Measurements from ENCODE around the gene ENOX1. TPM values are rescaled to one million over a fixed set of nuclear protein-coding genes. Genes with fewer than 3 reads are reported as not detected.

ENOX1 gene
- total and polyA plus RNA-seq, 2 of the 13 experiments (the other 11 are each of a cell fraction or from before 2014, with no cell fraction given), result not detected

- Histone ChIP-seq H3K4me3 (replicated peaks in 1 of 3; ENCODE audit: insufficient read depth in 1 of 3, low read depth in 2 of 3, low read length in 3 of 3) (no peak overlapping the region), H3K79me2 (ENCODE audit: insufficient read depth, low read length) (no peaks in the 10 kb centered on the region), H3K9me3 (ENCODE audit: low read length) (no peaks in the 10 kb centered on the region), H3K27me3 (ENCODE audit: control insufficient read depth in 1 of 2, insufficient read depth in 2 of 2, low read length in 2 of 2) (no peaks in the 10 kb centered on the region), H4K20me1 (ENCODE audit: insufficient read depth, low read length) (no peaks in the 10 kb centered on the region), H3K27ac (ENCODE audit: extremely low read length, insufficient read depth, low read length) (no peak overlapping the region), H3K36me3 (replicated peaks in 1 of 2; ENCODE audit: control insufficient read depth in 1 of 2, insufficient read depth in 2 of 2, low read length in 2 of 2) (no peaks in the 10 kb centered on the region), H3K4me2 (ENCODE audit: low read depth, low read length) (no peak overlapping the region), H2AFZ (ENCODE audit: low read length) (no peak overlapping the region), H3K9ac (ENCODE audit: insufficient read depth, low read depth, low read length) (no peak overlapping the region), H3K4me1 (ENCODE audit: insufficient read depth, low read length) (no peaks in the 10 kb centered on the region)
- BruUV-seq (replicated peaks), result no TSS peak
- ATAC-seq, result no peak
- in situ Hi-C loops (cut with HindIII; ENCODE audit: extremely low pct_ligation_motif_present, low pct_unique_long_range_greater_than_20kb), result no loop called here
- no peak for TF ChIP-seq MATR3 (CRISPR knock-in tag; IDR thresholded peaks at IDR 0.05)
- no peak for TF ChIP-seq HDAC1 (CRISPR knock-in tag; IDR thresholded peaks at IDR 0.05)
- no peak for TF ChIP-seq TOPORS (CRISPR knock-in tag; IDR thresholded peaks at IDR 0.05)
- no peak for TF ChIP-seq NFIC (IDR thresholded peaks at IDR 0.05; ENCODE audit: low read length)
- TF ChIP-seq ZNF841 (CRISPR knock-in tag; IDR thresholded peaks at IDR 0.05; ENCODE audit: borderline replicate concordance), result no peak
- FAIRE-seq, result no peak
- no peak for DNase-seq (ENCODE audit: low spot score)
- ChIA-PET POLR2A (no interaction called here), CTCF (ENCODE audit: low intra/inter-chr PET ratio, low total read pairs) (no interaction called here)
- intact Hi-C loops (cut with micrococcal nuclease; ENCODE audit: unreplicated experiment), result no loop called here
Measured at GRCh38 chr13:43240278-43240677, 546.5 kb downstream of the ENOX1 start.

GRCh38 chr13:43239275-43239840 is 547.4 kb downstream of the ENOX1 start:
- Histone ChIP-seq H2AFZ (ENCODE audit: low read length) (no peak overlapping the region), H3K36me3 (replicated peaks in 1 of 2; ENCODE audit: control insufficient read depth in 1 of 2, insufficient read depth in 2 of 2, low read length in 2 of 2) (no peaks in the 10 kb centered on the region), H3K79me2 (ENCODE audit: insufficient read depth, low read length) (no peaks in the 10 kb centered on the region), H3K4me2 (ENCODE audit: low read depth, low read length) (no peak overlapping the region), H3K9me3 (ENCODE audit: low read length) (no peaks in the 10 kb centered on the region), H3K9ac (ENCODE audit: insufficient read depth, low read depth, low read length) (no peak overlapping the region), H3K4me1 (ENCODE audit: insufficient read depth, low read length) (no peaks in the 10 kb centered on the region), H3K27ac (ENCODE audit: extremely low read length, insufficient read depth, low read length) (no peak overlapping the region), H3K4me3 (replicated peaks in 1 of 3; ENCODE audit: insufficient read depth in 1 of 3, low read depth in 2 of 3, low read length in 3 of 3) (no peak overlapping the region), H3K27me3 (ENCODE audit: control insufficient read depth in 1 of 2, insufficient read depth in 2 of 2, low read length in 2 of 2) (no peaks in the 10 kb centered on the region), H4K20me1 (ENCODE audit: insufficient read depth, low read length) (no peaks in the 10 kb centered on the region)
- ATAC-seq (no peak), DNase-seq (ENCODE audit: low spot score) (no peak), FAIRE-seq (no peak)
- intact Hi-C loops (cut with micrococcal nuclease; ENCODE audit: unreplicated experiment), result no loop called here
- in situ Hi-C loops (cut with HindIII; ENCODE audit: extremely low pct_ligation_motif_present, low pct_unique_long_range_greater_than_20kb), result no loop called here
- no peak for TF ChIP-seq ZKSCAN1 (IDR thresholded peaks at IDR 0.05; ENCODE audit: low read length)
- TF ChIP-seq SYNCRIP (IDR thresholded peaks at IDR 0.05; ENCODE audit: insufficient read depth, low read depth, low read length), result no peak
- TF ChIP-seq SP4 (CRISPR knock-in tag; IDR thresholded peaks at IDR 0.05), result no peak
- no peak for TF ChIP-seq ZNF180 (CRISPR knock-in tag; IDR thresholded peaks at IDR 0.05; ENCODE audit: borderline replicate concordance, low read depth)
- no peak for TF ChIP-seq TFE3 (CRISPR knock-in tag; IDR thresholded peaks at IDR 0.05)
- TF ChIP-seq SP1 (IDR thresholded peaks at IDR 0.05), result no peak
- no peak for TF ChIP-seq SP1 (CRISPR knock-in tag; IDR thresholded peaks at IDR 0.05)
- TF ChIP-seq RBM22 (optimal IDR thresholded peaks at IDR 0.05; ENCODE audit: low read length), result no peak
- no peak for TF ChIP-seq RFX3 (CRISPR knock-in tag; IDR thresholded peaks at IDR 0.05)
- no peak for TF ChIP-seq ZKSCAN8 (CRISPR knock-in tag; IDR thresholded peaks at IDR 0.05; ENCODE audit: borderline replicate concordance)
- no peak for TF ChIP-seq NCOA5 (CRISPR knock-in tag; IDR thresholded peaks at IDR 0.05)
- no peak for TF ChIP-seq ZNF276 (CRISPR knock-in tag; IDR thresholded peaks at IDR 0.05; ENCODE audit: low read depth)
- TF ChIP-seq NCOR1 (IDR thresholded peaks at IDR 0.05; ENCODE audit: borderline replicate concordance, low read length), result no peak
- no peak for TF ChIP-seq ZNF501 (CRISPR knock-in tag; IDR thresholded peaks at IDR 0.05)
- BruUV-seq (replicated peaks), result no TSS peak
- CTCF ChIA-PET (ENCODE audit: low intra/inter-chr PET ratio, low total read pairs), result no interaction called here
- POLR2A ChIA-PET, result no interaction called here

All from HepG2 (cell line).